GM20000 (cell line): Measurements from ENCODE around the gene P2RY12.

ENCODE experiments used
- DNase-seq: peaks from one replicate; pipeline ENCODE4 v3.0.0; 2012; ENCODE audit warnings: low spot score
- TF ChIP-seq, protein P1 (sequence below): IDR thresholded peaks from 2 replicates; pipeline ENCODE4 v1.5.1; 2012; ENCODE audit warnings: mild to moderate bottlenecking, control low read depth; ENCODE audit errors: extremely low read depth, missing control alignments

Gene P2RY12

DNA sequence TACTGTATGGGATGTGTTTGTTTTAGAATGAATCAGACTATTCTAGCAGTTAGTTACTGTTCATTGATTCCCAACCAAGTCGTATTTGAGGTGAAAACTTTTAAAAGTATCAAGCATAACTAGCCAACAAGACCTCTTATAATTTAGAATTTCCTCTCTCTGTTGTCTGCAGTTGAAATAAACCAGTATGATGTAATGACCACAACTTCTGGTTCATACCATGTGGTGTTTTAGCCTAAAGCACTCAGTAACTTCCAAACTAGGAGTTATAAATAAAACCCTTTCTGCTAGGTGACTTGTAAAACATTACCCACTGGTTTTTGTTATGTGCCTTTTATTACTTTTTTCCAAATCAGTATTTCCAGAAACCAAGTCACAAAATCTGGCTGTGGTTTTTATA is 19.8 kb upstream of the P2RY12 start:
- DNase-seq: peak; percentile 25

DNA sequence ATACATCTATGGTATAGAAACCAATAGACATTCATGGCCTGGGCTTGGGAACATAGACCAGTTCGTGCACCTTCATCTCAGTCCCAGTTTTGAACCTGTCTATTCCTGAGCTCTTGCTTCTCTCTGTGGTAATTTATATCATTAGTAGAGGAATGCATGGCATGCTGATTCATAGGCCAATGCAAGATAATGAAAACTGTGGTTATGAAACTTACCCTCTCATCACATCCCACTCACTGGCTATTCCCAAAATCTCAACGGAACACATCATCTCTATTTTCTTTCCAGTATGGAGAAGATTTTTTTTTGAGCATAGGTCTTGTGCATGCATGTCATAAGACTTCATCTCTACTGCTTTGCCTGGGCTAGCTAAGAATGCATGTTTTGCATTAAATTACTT is 18.7 kb upstream of the P2RY12 start:
- TF ChIP-seq, protein P1, sequence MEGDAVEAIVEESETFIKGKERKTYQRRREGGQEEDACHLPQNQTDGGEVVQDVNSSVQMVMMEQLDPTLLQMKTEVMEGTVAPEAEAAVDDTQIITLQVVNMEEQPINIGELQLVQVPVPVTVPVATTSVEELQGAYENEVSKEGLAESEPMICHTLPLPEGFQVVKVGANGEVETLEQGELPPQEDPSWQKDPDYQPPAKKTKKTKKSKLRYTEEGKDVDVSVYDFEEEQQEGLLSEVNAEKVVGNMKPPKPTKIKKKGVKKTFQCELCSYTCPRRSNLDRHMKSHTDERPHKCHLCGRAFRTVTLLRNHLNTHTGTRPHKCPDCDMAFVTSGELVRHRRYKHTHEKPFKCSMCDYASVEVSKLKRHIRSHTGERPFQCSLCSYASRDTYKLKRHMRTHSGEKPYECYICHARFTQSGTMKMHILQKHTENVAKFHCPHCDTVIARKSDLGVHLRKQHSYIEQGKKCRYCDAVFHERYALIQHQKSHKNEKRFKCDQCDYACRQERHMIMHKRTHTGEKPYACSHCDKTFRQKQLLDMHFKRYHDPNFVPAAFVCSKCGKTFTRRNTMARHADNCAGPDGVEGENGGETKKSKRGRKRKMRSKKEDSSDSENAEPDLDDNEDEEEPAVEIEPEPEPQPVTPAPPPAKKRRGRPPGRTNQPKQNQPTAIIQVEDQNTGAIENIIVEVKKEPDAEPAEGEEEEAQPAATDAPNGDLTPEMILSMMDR: no peak
- DNase-seq: no peak

More for the DNA sequence above, 19.8 kb upstream of the P2RY12 start:
- TF ChIP-seq, protein P1: no peak

DNA sequence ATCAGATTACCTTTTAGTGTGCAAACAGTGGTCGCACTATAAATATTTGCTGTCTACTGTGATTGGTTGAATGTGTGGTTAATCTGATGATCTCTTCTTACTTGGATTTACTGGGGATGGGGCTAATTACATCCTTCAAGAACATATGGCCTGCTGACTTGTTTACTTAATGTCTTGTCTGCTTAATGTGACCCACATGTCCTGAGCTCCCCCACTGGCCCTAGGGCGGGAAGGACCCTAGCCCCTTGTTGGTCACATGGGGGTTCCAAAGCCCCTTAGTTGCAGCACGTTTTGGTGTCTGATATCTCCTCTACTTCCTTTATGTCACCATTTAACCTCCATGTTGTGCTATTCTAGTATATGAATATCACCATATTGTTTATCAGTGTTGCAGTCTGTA is 17.8 kb upstream of the P2RY12 start:
- no peak for DNase-seq
- TF ChIP-seq, protein P1: no peak

DNA sequence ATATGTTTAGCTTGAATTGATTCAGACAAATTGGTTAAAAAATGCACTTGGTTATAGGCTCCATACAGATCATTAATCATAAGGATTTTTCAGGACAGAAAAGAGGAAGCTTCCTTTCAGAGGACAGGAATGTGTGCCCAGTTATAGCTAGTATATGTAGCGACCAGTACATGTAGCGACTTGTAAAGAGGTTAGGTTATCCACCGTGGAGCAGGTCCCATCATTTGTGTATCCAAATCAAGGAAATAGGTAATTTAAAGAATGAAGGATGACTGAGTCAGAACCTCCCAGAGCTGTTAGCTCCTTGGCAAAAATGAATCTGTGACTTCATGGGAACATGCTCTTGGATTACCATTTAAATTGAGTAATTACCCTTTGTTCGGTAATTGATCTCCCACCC is 15.8 kb upstream of the P2RY12 start:
- TF ChIP-seq, protein P1: no peak
- no peak for DNase-seq

DNA sequence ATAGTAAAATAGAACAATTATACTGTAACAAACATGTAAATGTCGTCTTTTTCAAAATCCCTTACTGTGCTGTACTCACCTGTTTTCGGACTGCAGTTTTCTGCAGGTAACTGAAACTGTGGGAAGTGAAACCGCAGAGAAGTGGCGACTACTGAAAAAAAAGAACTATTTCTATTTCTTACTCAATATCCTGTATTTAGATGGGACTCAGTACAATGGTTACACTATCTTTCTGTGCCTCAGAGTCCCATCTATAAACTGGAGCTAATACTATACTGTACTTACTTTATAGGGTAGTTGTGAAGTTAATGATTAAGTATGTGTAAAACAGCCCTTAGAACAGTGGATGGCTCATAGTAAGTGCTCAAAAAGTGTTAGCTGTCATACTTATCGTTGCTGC is 14.3 kb upstream of the P2RY12 start:
- no peak for DNase-seq
- TF ChIP-seq, protein P1: no peak

DNA sequence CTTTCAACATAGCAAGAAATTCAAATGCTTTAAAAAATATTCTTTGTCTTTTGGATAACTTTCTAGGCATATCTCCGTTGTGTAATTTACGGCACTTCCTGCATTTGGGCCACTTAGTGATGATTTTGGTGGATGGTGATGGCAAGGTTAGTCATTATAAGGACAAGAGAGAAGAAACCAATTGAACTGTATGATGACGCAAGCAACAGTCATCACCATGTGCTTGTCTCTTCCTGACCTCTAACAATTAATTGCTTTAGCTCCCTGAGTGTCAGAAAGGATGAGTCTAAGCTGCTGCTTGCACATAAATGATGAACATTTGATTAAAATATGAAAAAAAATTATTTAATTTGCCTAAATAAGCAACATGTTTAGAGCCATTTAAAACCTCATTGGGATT is 11.3 kb upstream of the P2RY12 start:
- no peak for DNase-seq

DNA sequence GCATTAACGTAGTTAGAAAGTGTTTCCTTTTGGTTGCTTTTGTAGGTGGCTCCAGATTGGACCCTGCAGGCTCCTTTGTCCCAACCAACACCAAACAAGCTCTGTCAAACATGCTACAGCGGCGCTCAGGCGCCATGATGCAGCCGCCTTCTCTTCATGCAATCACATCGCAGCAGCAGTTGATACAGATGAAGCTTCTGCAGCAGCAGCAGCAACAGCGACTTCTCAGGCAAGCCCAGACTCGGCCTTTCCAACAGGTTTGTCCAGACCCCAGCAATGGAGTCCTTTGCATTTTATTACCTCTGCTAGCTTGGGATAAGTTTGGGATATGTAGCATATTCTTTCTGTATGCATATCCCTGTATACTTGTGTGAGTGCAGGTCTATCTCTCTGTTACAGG is 10.1 kb upstream of the P2RY12 start:
- no peak for DNase-seq
- TF ChIP-seq, protein P1: no peak

More for the DNA sequence above, 11.3 kb upstream of the P2RY12 start:
- TF ChIP-seq, protein P1: no peak

DNA sequence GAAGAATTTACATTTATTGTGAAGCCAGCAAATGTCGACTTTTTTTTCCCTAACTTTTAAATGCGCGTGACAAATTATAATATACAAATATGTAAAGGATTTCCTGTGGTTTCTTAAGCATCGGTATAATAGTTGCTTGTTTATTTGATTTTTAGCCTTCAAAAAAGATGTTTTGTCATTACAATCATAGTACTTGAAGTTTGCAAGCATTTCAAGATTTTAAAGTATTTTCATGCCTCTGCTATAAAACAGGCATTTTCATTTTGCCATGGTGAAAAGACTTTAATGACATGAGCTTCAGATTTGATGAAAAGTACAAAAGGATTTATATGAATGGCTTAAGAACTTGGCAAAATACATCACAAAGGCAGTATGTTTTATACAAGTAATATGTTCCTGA is 9.4 kb upstream of the P2RY12 start:
- no peak for DNase-seq
- TF ChIP-seq, protein P1: no peak
